AG10803 (cell line): ENCODE data around the gene BRI3BP.
"Not testable (repeated sequence)": the region's sequence is repeated elsewhere in the genome, so short reads cannot be mapped to it uniquely, and the experiment has no call there.

Experiments used
- DNase-seq: peaks from one replicate; pipeline ENCODE4 v3.0.0; 2010; ENCODE audit warnings: low read depth
- H3K4me3 ChIP-seq: 2 replicates; pipeline ENCODE4 v1.5.1; 2011; ENCODE audit warnings: mild to moderate bottlenecking, low read length, control low read depth
- CTCF ChIP-seq: conservative IDR thresholded peaks from 2 replicates; pipeline ENCODE4 v1.5.1; 2011; ENCODE audit warnings: mild to moderate bottlenecking, low read length, control low read depth, inconsistent platforms

Gene BRI3BP

DNA sequence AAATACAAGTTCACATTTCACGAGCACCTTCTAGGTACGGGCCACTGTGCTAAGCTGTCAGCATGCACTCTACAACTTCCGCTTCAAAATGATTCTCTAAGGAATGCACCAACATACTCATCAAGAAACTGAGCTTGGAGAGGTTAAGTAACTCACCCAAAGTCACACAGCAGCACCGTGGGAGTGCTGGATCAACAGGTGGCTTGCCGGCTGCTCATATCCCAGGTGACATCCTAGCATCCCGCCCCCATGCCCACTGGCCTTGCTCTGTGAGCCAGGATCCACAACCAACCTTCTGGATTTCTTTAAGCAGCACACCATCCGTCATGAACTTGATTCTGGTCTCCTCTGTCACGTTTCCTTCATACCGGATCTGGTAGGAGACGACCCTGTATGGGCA, 21.2 kb upstream of the BRI3BP start:
- no peak for DNase-seq
- no peak overlapping the region for H3K4me3 ChIP-seq
- no peak for TF ChIP-seq CTCF

DNA sequence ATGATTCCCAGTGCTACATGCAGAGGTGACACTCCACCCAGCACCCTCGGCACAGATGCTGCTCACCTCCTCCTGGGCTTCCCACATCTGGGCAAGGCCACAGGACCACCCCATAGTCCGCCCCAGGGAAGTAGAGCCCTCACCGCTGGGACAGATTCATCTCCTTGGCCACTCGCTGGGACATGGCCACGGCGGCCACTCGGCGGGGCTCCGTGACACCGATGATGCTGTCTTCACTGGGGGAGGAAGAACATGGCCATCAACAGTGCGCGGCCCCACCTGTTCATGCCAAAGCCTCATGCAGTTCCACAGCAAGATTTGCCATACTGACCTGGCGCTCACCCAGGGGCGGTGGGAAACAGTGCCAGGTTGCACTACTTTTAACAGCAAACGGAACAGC, 18.2 kb upstream of the BRI3BP start:
- TF ChIP-seq CTCF: no peak
- DNase-seq: no peak
- H3K4me3 ChIP-seq: no peak overlapping the region

DNA sequence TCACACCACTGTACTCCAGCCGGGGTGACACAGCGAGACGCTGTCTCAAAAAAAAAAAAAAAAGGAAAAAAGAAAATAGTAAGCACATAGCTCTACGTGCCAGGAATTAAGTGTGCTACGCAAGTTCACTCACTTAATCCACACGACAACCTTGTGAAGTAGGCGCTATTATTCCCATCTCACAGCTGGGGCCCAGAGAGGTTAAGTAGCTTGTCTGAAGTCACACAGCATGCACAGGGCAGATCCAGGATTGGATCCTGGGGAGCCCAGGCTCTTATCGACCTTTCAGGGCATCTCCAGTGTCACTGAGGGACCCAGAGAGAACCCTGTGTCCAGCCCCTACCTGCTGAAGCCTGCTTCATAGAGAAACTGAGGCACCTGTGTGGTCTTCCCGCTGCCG, 16.4 kb upstream of the BRI3BP start:
- DNase-seq: no peak
- no peak overlapping the region for H3K4me3 ChIP-seq
- TF ChIP-seq CTCF: no peak

GRCh38 chr12:124979568-124979967, 13.9 kb upstream of the BRI3BP start:
- H3K4me3 ChIP-seq: no peak overlapping the region
- TF ChIP-seq CTCF: no peak
- no peak for DNase-seq

- TF ChIP-seq CTCF: no peak
- no peak for DNase-seq
- no peak overlapping the region for H3K4me3 ChIP-seq
Observed at GRCh38 chr12:124980098-124980892, 13.2 kb upstream of the BRI3BP start.

GRCh38 chr12:124986876-124987275, 6.6 kb upstream of the BRI3BP start:
- not testable (repeated sequence) for DNase-seq, H3K4me3 ChIP-seq

DNA sequence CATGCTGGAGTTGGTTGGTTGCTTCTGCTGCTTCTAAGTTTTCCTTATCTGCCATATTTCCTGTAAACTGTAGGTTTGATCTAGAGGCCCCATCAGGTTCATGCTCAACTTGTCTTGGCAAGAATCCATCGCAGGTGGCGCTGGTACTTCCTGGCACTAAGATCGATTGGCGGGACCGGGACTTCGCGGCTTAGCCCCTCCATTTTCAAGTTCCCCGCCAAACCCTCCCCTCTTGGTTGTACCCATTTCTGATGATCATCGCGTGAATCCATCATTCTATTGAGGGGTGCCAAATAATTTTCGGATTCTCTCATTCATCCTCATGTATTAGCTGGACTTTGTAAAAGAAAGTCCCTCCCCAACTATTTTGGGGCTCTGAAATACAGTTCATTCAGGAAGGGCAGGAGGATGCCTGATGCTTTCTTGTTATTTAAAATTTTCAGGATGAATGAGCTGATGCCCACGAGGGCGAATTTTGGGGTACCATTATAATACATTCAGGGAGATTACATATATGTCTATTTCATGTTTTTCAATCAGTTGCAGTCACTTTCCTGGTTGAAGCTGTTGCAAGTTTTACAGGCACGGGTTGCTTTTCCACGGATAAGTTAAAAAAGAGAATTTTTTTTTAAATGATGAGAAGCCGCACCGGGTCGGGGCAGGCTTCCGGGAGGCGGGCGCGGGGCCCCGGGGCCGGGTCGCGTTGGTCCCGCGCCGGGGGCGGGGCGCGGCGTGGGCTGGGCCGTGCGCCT, 395 bp upstream of the BRI3BP start:
- TF ChIP-seq CTCF: no peak
- DNase-seq: no peak
- peak overlapping the region; percentile 54 for H3K4me3 ChIP-seq
